ENCODE results near the gene SLC12A9. TPM values are rescaled to one million over a fixed set of nuclear protein-coding genes. Genes with fewer than 3 reads are reported as not detected.

SLC12A9 gene
- total and polyA plus RNA-seq, 12 donors: 4.8 to 15.7 (median 7.3) TPM

GRCh38 chr7:100888291-100888987, 35.9 kb downstream of the SLC12A9 start:
- H3K27ac ChIP-seq: peak overlapping the region in 9 of 10 donors; percentile 83 to 91 (median 89)
- ATAC-seq: no peak
- H3K4me3 ChIP-seq: peak overlapping the region; percentile 55 to 82 (median 75)
- H3K9me3 ChIP-seq: no peaks in the 10 kb centered on the region
- intact Hi-C loops (cut with DNase I): loop anchor here in 2 of 10 donors (2.0 kb wide), 1 partner anchor 14 kb away; the partner anchor contains the start of gene SRRT (in 2 of the 2)
- peaks cover 5 to 54% (median 43%) of the 10 kb centered on the region in 9 donors for H3K36me3 ChIP-seq
- peaks cover 16 to 45% (median 31%) of the 10 kb centered on the region in 9 donors for H3K4me1 ChIP-seq
- no peak for DNase-seq
- no peak for TF ChIP-seq CTCF (IDR thresholded peaks at IDR 0.05)
- 77 to 78% methylated on average over 18 of the region's 18 CpGs for WGBS, 2 donors
- H3K27me3 ChIP-seq: peaks cover 0 to 30% (median 0%) of the 10 kb centered on the region in 7 donors

GRCh38 chr7:100888988-100889750, 36.7 kb downstream of the SLC12A9 start, which contains the start of gene UFSP1:
UFSP1 (minus strand) TSS chr7:100889715; CDS start chr7:100889271, 444 bp downstream.
- H3K9me3 ChIP-seq: no peaks in the 10 kb centered on the region
- peak within 1 kb of the TSS; percentile 78 to 91 (median 88) for H3K27ac ChIP-seq
- no peak for DNase-seq
- peak within 1 kb of the TSS; percentile 55 to 82 (median 75) for H3K4me3 ChIP-seq
- intact Hi-C loops (cut with DNase I): loop anchor here in 2 of 10 donors (2.0 kb wide), 1 partner anchor 14 kb away; the partner anchor contains the start of gene SRRT (in 2 of the 2)
- 3% methylated on average over 57 to 71 of the region's 73 CpGs for WGBS, 2 donors
- ATAC-seq: peak; percentile 38 to 68 (median 50)
- peaks cover 16 to 45% (median 31%) of the 10 kb centered on the region in 9 donors for H3K4me1 ChIP-seq
- TF ChIP-seq CTCF (IDR thresholded peaks at IDR 0.05): peak in 1 of 9 donors; percentile 3
- peaks cover 0 to 37% (median 0%) of the 10 kb centered on the region in 7 donors for H3K27me3 ChIP-seq
- H3K36me3 ChIP-seq: peaks cover 5 to 47% (median 36%) of the 10 kb centered on the region in 9 donors

- no peak for TF ChIP-seq CTCF (IDR thresholded peaks at IDR 0.05)
- Histone ChIP-seq H3K4me1 (peaks cover 16 to 60% (median 44%) of the 10 kb centered on the region in 9 donors), H3K27ac (peak overlapping the region; percentile 78 to 91 (median 88)), H3K9me3 (no peaks in the 10 kb centered on the region), H3K27me3 (peaks cover 9 to 55% (median 16%) of the 10 kb centered on the region in 7 donors), H3K36me3 (peaks cover 0 to 30% (median 19%) of the 10 kb centered on the region in 9 donors), H3K4me3 (peak overlapping the region; percentile 33 to 81 (median 71))
- WGBS, 2 donors: 15 to 19% methylated on average over 43 of the region's 43 CpGs
- DNase-seq (no peak), ATAC-seq (peak in 1 of 8 donors; percentile 5)
- intact Hi-C loops (cut with DNase I): loop anchor here in 5 of 10 donors (5.0 to 10.0 kb wide), 5 partner anchors 181 to 394 kb away; no protein-coding TSS in a partner anchor
Measured at GRCh38 chr7:100890653-100891567, 38.4 kb downstream of the SLC12A9 start.

All from heart right ventricle (tissue), 16 donors.